ENCODE results near the gene GLMP.

GLMP gene

DNA sequence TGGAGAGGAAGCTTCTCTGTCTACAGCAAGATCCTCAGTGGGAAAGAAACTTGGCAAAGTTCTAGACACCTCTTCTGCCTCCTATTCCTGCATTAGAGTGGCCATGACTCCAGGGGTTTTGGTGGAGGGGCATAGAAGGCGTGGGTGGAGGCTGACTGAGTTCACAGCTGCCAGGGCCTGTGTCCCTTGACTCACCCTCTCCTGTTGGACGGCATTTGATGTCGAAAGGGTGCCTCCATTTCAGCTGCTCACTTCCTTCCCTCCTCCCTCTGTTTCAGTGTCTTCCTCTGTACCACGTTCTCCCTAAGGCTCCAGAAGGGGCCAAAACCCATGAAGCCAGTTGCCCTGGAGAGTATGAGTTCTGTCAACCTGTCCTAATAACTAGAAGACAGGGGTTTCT is 10.7 kb downstream of the GLMP start:
- Histone ChIP-seq H3K9me3 (ENCODE audit: control insufficient read depth, insufficient read depth, low read length) (no peaks in the 10 kb centered on the region), H3K4me3 (ENCODE audit: low read depth, low read length) (no peak overlapping the region), H3K36me3 (ENCODE audit: control insufficient read depth, insufficient read depth, low read length) (peaks cover 9% of the 10 kb centered on the region), H3K4me1 (ENCODE audit: control insufficient read depth, insufficient read depth, low read length) (peaks cover 10% of the 10 kb centered on the region), H3K27me3 (ENCODE audit: control insufficient read depth, insufficient read depth, low read length) (no peaks in the 10 kb centered on the region), H3K9ac (ENCODE audit: low read depth, low read length) (no peak overlapping the region)

DNA sequence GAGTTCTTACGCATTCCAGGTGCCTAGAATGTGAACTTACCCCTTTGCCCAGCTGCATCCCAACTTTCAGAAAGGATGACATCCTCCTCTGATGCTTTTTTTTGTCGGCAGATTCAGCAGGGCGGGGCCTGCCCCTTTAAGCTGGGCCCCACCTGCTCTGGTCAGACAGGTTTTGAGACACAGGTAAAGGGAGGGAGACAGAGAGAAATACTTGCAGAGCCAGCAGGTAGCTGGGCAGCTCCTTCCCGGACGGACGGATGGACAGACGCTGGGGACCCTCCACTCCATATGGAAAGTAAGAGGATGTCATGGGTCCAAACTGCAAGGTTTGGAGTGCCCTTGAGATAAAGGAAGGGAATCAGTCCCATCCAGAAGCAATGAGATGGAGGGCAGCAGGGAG is 11.4 kb downstream of the GLMP start, which contains the start of gene TMEM79:
Gene TMEM79 (plus strand): TSS at position 214 of the 400 bp plus-strand sequence. CDS start 902 bp downstream, outside the sequence.
- H3K9me3 ChIP-seq (ENCODE audit: control insufficient read depth, insufficient read depth, low read length): no peaks in the 10 kb centered on the region
- peak within 1 kb of the TSS; percentile 89 for H3K9ac ChIP-seq (ENCODE audit: low read depth, low read length)
- H3K4me3 ChIP-seq (ENCODE audit: low read depth, low read length): peak within 1 kb of the TSS; percentile 83
- H3K36me3 ChIP-seq (ENCODE audit: control insufficient read depth, insufficient read depth, low read length): peaks cover 11% of the 10 kb centered on the region
- H3K27me3 ChIP-seq (ENCODE audit: control insufficient read depth, insufficient read depth, low read length): no peaks in the 10 kb centered on the region
- peaks cover 10% of the 10 kb centered on the region for H3K4me1 ChIP-seq (ENCODE audit: control insufficient read depth, insufficient read depth, low read length)

DNA sequence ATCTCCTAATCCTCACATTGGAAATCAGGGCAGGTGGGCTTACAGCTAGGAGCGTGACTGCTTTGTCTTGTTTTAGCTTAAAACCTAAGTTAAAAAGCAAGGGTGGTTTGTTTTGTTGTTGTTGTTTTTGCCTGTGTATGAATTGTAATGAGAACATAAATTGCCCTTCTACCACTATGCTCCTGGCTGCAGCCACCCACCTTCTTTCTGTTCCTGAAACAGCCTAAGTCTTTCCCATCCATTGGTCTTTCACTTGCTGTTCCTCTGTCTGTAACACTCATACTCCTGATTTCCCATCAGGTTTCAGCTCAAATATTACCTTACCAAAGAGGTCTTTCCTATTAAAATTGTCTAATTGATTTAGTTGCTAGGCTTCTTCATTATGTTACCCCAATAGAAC is 12.0 kb downstream of the GLMP start:
- no peaks in the 10 kb centered on the region for H3K9me3 ChIP-seq (ENCODE audit: control insufficient read depth, insufficient read depth, low read length)
- peak overlapping the region; percentile 89 for H3K9ac ChIP-seq (ENCODE audit: low read depth, low read length)
- H3K4me1 ChIP-seq (ENCODE audit: control insufficient read depth, insufficient read depth, low read length): peaks cover 10% of the 10 kb centered on the region
- H3K4me3 ChIP-seq (ENCODE audit: low read depth, low read length): peak overlapping the region; percentile 83
- H3K27me3 ChIP-seq (ENCODE audit: control insufficient read depth, insufficient read depth, low read length): no peaks in the 10 kb centered on the region
- peaks cover 15% of the 10 kb centered on the region for H3K36me3 ChIP-seq (ENCODE audit: control insufficient read depth, insufficient read depth, low read length)

DNA sequence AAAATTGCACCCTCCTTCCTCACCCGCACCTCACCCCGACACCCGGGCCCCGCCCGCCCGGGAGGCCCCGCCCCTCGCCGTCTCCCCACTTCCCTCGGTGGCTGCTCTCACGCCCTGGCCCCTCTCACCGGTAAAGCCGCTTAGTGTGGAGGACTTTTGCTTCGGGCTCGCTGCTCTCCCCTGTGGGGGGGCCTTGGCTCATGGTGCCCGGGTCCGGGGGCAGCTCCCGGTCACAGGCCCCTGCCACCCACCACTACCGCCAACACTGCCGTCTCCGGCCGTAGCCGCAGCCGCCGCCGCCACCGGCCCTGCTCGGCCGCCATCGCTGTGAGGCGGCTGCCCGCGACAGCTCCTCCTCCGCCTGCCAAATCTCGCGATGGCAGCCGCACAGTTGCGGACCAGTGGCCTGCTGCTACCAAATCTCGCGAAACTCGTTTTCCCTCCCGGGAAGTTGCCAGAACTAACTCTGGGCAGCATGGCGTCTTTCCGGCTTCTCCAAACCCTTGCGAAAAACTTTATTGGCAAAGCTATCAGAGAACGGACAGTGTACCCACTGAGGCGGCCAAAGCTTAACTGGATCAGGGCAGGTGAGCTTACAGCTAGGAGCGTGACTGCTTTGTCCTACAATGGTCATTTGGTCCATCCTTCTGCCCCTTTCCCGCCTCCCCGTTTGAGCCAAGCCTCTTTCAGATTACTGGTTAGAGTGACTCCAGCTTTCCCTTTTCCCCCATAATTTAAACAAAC is 12.8 kb downstream of the GLMP start, which contains the start of gene SMG5:
Gene SMG5 (minus strand): TSS at position 347 of the 744 bp plus-strand sequence. CDS start 145 bp downstream, at position 202.
- H3K9ac ChIP-seq (ENCODE audit: low read depth, low read length): peak within 1 kb of the TSS; percentile 89
- H3K36me3 ChIP-seq (ENCODE audit: control insufficient read depth, insufficient read depth, low read length): peaks cover 24% of the 10 kb centered on the region
- peaks cover 10% of the 10 kb centered on the region for H3K4me1 ChIP-seq (ENCODE audit: control insufficient read depth, insufficient read depth, low read length)
- peak within 1 kb of the TSS; percentile 83 for H3K4me3 ChIP-seq (ENCODE audit: low read depth, low read length)
- H3K9me3 ChIP-seq (ENCODE audit: control insufficient read depth, insufficient read depth, low read length): no peaks in the 10 kb centered on the region
- H3K27me3 ChIP-seq (ENCODE audit: control insufficient read depth, insufficient read depth, low read length): no peaks in the 10 kb centered on the region

DNA sequence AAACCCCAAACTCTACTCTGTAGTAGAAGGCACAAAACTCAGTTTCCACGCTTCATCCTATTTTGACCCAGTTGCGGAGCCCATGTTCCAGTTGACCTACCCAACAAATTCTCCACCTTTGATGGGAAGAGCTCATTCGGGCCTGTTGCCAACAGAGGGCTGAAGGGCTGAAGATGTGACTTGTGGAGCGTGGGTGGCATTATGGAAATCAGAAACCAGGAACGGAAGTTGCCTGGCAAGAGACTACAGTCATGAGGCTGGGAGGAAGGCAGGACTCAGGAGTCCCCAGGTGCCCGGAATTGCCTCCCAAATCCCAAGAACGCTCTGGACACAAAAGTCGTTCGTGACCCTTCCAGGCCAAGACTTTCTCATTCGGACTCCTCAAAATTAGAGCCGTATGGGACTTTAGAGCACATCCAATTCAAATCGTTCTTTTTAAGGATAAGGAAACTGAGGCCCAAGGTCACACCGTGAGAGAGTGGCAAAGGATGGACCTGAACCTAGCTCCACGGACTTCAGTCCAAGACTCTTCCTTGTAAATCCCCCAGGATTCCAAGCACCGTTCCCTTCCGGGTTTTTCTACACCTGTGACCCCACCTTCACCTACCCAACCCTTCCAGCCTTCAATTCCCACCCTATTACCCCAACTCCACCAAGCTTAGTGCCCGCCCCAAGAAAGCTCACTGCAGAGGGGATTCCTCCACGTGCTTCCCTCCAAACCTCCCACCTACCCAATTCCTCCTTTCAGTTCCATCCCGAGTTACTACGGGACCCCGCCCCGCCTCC is 13.6 kb downstream of the GLMP start:
- H3K9ac ChIP-seq (ENCODE audit: low read depth, low read length): peak overlapping the region; percentile 71
- no peaks in the 10 kb centered on the region for H3K9me3 ChIP-seq (ENCODE audit: control insufficient read depth, insufficient read depth, low read length)
- H3K27me3 ChIP-seq (ENCODE audit: control insufficient read depth, insufficient read depth, low read length): no peaks in the 10 kb centered on the region
- peaks cover 30% of the 10 kb centered on the region for H3K36me3 ChIP-seq (ENCODE audit: control insufficient read depth, insufficient read depth, low read length)
- H3K4me1 ChIP-seq (ENCODE audit: control insufficient read depth, insufficient read depth, low read length): peaks cover 10% of the 10 kb centered on the region
- peak overlapping the region; percentile 83 for H3K4me3 ChIP-seq (ENCODE audit: low read depth, low read length)

DNA sequence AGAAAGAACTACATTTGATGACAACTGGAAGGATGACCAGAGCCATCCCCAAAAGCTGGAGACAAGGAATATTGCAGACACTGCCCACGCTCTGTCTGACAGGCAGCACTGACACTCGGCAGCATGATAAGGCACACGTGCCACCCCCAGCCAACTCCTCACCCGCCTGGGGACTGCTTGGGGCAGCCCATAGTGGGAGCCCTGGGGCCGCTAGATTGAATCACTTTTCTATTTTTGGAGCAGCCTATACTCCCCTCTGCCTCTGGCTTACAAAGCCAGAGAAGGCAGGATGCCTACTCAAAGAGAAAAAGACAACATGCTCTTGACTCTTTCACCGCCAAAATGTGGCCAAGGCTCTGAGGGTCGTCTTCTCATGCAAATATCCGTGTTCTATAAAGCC is 14.2 kb downstream of the GLMP start:
- peak overlapping the region; percentile 71 for H3K9ac ChIP-seq (ENCODE audit: low read depth, low read length)
- no peaks in the 10 kb centered on the region for H3K9me3 ChIP-seq (ENCODE audit: control insufficient read depth, insufficient read depth, low read length)
- peaks cover 10% of the 10 kb centered on the region for H3K4me1 ChIP-seq (ENCODE audit: control insufficient read depth, insufficient read depth, low read length)
- H3K4me3 ChIP-seq (ENCODE audit: low read depth, low read length): peak overlapping the region; percentile 83
- H3K36me3 ChIP-seq (ENCODE audit: control insufficient read depth, insufficient read depth, low read length): peaks cover 34% of the 10 kb centered on the region
- no peaks in the 10 kb centered on the region for H3K27me3 ChIP-seq (ENCODE audit: control insufficient read depth, insufficient read depth, low read length)

DNA sequence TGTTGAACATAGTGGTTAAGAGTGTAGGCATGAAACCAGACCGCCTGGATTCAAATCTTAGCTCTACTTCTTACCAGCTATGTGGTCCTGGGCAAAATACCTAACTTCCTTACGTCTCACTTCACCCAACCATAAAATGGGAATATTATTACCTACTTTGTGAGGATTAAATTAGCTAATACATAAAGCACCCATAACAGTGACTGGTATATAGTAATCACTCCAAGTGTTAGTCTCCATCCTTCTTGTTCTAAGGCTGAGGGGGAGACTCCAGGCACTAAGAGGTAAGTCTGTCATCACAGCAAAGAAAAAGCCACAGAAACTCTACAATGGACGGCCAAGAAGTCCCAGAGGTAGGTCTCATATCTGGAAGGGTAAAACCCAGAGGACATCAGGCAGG is 15.6 kb downstream of the GLMP start:
- Histone ChIP-seq H3K4me1 (ENCODE audit: control insufficient read depth, insufficient read depth, low read length) (peaks cover 10% of the 10 kb centered on the region), H3K4me3 (ENCODE audit: low read depth, low read length) (no peak overlapping the region), H3K9ac (ENCODE audit: low read depth, low read length) (no peak overlapping the region), H3K9me3 (ENCODE audit: control insufficient read depth, insufficient read depth, low read length) (no peaks in the 10 kb centered on the region), H3K36me3 (ENCODE audit: control insufficient read depth, insufficient read depth, low read length) (peaks cover 41% of the 10 kb centered on the region), H3K27me3 (ENCODE audit: control insufficient read depth, insufficient read depth, low read length) (no peaks in the 10 kb centered on the region)

DNA sequence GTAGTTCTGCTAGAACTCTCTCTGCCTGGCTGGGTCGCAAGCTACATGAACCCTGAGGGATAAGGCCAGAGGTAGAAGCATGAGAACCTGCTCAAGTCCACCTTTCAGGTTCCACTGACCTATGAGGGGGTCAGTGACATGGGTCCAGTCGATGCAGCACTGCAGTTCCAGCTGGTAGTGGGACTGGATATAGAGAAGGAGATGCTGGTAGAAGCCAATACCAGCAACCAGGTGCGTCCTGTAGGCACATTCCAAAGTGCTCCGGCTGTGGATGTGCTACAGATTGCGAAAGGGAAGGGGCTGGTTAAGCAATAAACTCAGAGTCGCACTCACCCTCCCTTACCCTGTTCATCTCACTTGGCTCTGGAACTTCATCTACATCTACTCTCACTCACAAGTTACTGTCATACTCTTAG is 18.5 kb downstream of the GLMP start:
- H3K4me1 ChIP-seq (ENCODE audit: control insufficient read depth, insufficient read depth, low read length): peaks cover 2% of the 10 kb centered on the region
- H3K36me3 ChIP-seq (ENCODE audit: control insufficient read depth, insufficient read depth, low read length): peaks cover 67% of the 10 kb centered on the region
- no peak overlapping the region for H3K4me3 ChIP-seq (ENCODE audit: low read depth, low read length)
- no peaks in the 10 kb centered on the region for H3K27me3 ChIP-seq (ENCODE audit: control insufficient read depth, insufficient read depth, low read length)
- no peak overlapping the region for H3K9ac ChIP-seq (ENCODE audit: low read depth, low read length)
- no peaks in the 10 kb centered on the region for H3K9me3 ChIP-seq (ENCODE audit: control insufficient read depth, insufficient read depth, low read length)

DNA sequence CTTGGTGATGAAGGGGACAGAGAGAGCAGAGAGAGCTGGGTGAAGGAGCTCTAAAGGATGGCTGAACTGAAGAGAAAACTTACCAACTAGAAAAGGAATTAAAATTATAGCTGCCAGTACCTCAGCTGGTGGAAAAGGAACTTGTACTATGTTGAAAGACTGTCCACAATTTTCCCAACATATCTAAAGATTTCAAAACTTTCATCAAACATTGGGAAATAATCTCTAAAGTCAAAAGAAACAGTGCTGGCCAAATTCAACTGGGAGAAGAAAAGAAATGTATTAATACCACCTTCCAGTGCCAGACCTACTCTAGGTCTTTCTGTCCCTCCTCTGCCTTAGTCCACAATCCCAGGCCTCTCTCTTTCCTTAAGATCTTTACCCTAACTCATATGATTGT is 18.9 kb downstream of the GLMP start:
- H3K27me3 ChIP-seq (ENCODE audit: control insufficient read depth, insufficient read depth, low read length): no peaks in the 10 kb centered on the region
- no peaks in the 10 kb centered on the region for H3K9me3 ChIP-seq (ENCODE audit: control insufficient read depth, insufficient read depth, low read length)
- H3K36me3 ChIP-seq (ENCODE audit: control insufficient read depth, insufficient read depth, low read length): peaks cover 71% of the 10 kb centered on the region
- H3K4me3 ChIP-seq (ENCODE audit: low read depth, low read length): no peak overlapping the region
- no peak overlapping the region for H3K9ac ChIP-seq (ENCODE audit: low read depth, low read length)
- H3K4me1 ChIP-seq (ENCODE audit: control insufficient read depth, insufficient read depth, low read length): no peaks in the 10 kb centered on the region

DNA sequence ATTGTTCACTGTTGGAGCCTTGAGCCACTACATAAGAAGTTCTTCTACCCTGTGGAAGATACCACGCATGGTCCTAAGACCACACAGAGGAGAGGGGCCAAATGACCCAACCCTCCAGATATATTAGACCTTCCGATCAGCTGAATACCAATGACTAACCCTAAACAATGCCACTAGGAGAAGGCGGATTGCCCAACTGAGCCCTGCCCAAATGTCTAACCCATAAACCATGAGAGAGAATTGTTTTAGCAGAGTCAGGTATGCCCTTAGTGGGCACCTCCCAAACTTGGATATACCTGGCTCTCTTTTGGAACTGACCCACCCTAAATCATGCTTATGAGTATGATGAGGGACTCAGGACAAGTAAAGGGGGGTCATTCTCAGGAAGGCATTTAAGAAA is 25.2 kb downstream of the GLMP start:
- no peak overlapping the region for H3K4me3 ChIP-seq (ENCODE audit: low read depth, low read length)
- no peak overlapping the region for H3K9ac ChIP-seq (ENCODE audit: low read depth, low read length)
- H3K36me3 ChIP-seq (ENCODE audit: control insufficient read depth, insufficient read depth, low read length): peaks cover 77% of the 10 kb centered on the region
- H3K9me3 ChIP-seq (ENCODE audit: control insufficient read depth, insufficient read depth, low read length): no peaks in the 10 kb centered on the region
- H3K27me3 ChIP-seq (ENCODE audit: control insufficient read depth, insufficient read depth, low read length): no peaks in the 10 kb centered on the region
- no peaks in the 10 kb centered on the region for H3K4me1 ChIP-seq (ENCODE audit: control insufficient read depth, insufficient read depth, low read length)

DNA sequence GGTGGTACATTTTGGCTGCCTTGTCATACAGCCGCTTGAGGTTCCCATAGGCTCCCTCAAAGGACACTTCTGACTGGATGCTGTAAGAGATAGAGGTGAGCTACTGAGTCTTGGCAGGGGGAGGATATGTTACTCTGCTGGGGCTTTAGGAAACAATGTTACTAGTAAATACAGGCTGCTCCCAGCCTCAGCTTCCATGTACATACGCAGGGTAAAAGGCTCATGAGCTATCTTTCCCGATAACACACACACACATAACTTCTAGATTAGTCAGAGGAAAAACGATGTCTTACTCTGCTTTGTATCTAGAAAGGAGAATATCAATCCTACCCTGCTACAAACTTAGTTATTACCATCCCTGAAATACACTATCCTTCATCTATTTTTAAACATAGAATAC is 27.1 kb downstream of the GLMP start:
- no peak overlapping the region for H3K4me3 ChIP-seq (ENCODE audit: low read depth, low read length)
- H3K9ac ChIP-seq (ENCODE audit: low read depth, low read length): no peak overlapping the region
- no peaks in the 10 kb centered on the region for H3K9me3 ChIP-seq (ENCODE audit: control insufficient read depth, insufficient read depth, low read length)
- peaks cover 71% of the 10 kb centered on the region for H3K36me3 ChIP-seq (ENCODE audit: control insufficient read depth, insufficient read depth, low read length)
- H3K27me3 ChIP-seq (ENCODE audit: control insufficient read depth, insufficient read depth, low read length): no peaks in the 10 kb centered on the region
- no peaks in the 10 kb centered on the region for H3K4me1 ChIP-seq (ENCODE audit: control insufficient read depth, insufficient read depth, low read length)

DNA sequence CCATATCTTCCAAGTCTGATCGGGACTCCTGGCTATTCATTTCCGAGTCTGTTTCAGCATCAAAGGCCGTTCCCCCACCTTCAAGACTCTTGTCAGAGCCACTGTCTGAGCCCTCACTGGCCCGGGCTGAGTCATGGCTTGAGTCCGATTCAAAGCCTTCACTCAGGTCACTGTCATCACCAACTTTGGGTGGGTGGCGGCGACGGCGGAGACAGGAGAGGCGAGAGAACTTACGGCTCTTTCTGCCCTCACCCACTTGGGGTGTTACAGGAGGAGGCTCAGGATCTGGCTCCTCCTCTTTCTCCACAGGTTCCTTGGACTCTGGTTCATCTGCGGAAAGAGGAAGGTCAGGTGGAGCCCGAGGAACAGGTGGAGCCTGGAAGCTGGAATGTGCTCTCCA is 29.4 kb downstream of the GLMP start:
- Histone ChIP-seq H3K36me3 (ENCODE audit: control insufficient read depth, insufficient read depth, low read length) (peaks cover 69% of the 10 kb centered on the region), H3K9me3 (ENCODE audit: control insufficient read depth, insufficient read depth, low read length) (no peaks in the 10 kb centered on the region), H3K9ac (ENCODE audit: low read depth, low read length) (no peak overlapping the region), H3K27me3 (ENCODE audit: control insufficient read depth, insufficient read depth, low read length) (no peaks in the 10 kb centered on the region), H3K4me1 (ENCODE audit: control insufficient read depth, insufficient read depth, low read length) (no peaks in the 10 kb centered on the region), H3K4me3 (ENCODE audit: low read depth, low read length) (no peak overlapping the region)

Data from iPS-15b (cell line).